C4-2B (cell line): ENCODE measurements around the gene TMC2.
"Not testable (repeated sequence)": the region's sequence is repeated elsewhere in the genome, so short reads cannot be mapped to it uniquely, and the experiment has no call there.

Experiments used
- ZFX ChIP-seq: fragments of 450-650 bp; IDR thresholded peaks from 2 replicates; pipeline ENCODE4 v1.6.1; 2017
- TF ChIP-seq, protein P1 (sequence below): fragments of 450-650 bp; conservative IDR thresholded peaks from 2 replicates; pipeline ENCODE4 v1.5.1; 2017; ENCODE audit warnings: mild to moderate bottlenecking

DNA sequence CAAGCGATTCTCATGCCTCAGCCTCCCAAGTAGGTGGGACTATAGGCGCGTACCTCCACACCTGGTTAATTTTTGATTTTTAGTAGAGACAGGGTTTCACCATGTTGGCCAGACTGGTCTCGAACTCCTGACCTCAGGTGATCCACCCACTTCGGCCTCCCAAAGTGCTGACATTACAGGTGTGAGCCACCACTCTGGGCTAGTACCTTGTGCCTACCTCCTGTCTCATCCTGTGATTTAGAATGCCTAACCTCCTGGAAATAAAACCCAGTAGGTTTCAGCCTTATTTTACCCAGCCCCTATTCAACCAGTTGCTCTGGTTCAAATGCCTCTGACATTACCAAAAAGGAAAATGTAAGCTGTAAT is 10.2 kb upstream of the TMC2 start:
- TF ChIP-seq, protein P1, sequence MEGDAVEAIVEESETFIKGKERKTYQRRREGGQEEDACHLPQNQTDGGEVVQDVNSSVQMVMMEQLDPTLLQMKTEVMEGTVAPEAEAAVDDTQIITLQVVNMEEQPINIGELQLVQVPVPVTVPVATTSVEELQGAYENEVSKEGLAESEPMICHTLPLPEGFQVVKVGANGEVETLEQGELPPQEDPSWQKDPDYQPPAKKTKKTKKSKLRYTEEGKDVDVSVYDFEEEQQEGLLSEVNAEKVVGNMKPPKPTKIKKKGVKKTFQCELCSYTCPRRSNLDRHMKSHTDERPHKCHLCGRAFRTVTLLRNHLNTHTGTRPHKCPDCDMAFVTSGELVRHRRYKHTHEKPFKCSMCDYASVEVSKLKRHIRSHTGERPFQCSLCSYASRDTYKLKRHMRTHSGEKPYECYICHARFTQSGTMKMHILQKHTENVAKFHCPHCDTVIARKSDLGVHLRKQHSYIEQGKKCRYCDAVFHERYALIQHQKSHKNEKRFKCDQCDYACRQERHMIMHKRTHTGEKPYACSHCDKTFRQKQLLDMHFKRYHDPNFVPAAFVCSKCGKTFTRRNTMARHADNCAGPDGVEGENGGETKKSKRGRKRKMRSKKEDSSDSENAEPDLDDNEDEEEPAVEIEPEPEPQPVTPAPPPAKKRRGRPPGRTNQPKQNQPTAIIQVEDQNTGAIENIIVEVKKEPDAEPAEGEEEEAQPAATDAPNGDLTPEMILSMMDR, result not testable (repeated sequence)
- TF ChIP-seq ZFX, result not testable (repeated sequence)
